Peyer's patch (tissue), 4 donors: ENCODE data around the gene ZNF692. TPM values are rescaled to one million over a fixed set of nuclear protein-coding genes. Genes with fewer than 3 reads are reported as not detected.

Experiments
- DNase-seq, 3 donors: peaks; one replicate each; pipeline ENCODE4 v3.0.0-alpha.2; 2017 to 2019
- H3K27ac ChIP-seq, 4 donors: fragments of 200-600 bp; sonication (generic); one replicate each; pipeline ENCODE4 v1.5.1; 2016 to 2019
- H3K27me3 ChIP-seq, 2 donors: fragments of 200-600 bp; sonication (generic); one replicate each; pipeline ENCODE4 v1.5.1; 2019
- H3K36me3 ChIP-seq, 3 donors: fragments of 200-600 bp; sonication (generic); one replicate each; pipeline ENCODE4 v1.5.1; 2016 to 2019
- H3K4me1 ChIP-seq, 4 donors: fragments of 200-600 bp; sonication (generic); one replicate each; pipeline ENCODE4 v1.5.1; 2016 to 2019
- H3K4me3 ChIP-seq, 4 donors: fragments of 200-600 bp; sonication (generic); 1 replicate in 3 of 4; 2 replicates in 1 of 4; pipeline ENCODE4 v1.5.1; 2016 to 2019; ENCODE audit warnings: mild to moderate bottlenecking in 1 of 4
- H3K9me3 ChIP-seq, 4 donors: fragments of 200-600 bp; sonication (generic); one replicate each; pipeline ENCODE4 v1.5.1; 2016 to 2019; ENCODE audit warnings: mild to moderate bottlenecking in 1 of 4
- POLR2A ChIP-seq, 2 donors: fragments of 450-650 bp; IDR thresholded peaks; one replicate each; pipeline ENCODE4 v1.5.1; 2017; ENCODE audit warnings: antibody characterized with exemption in 2 of 2, mild to moderate bottlenecking in 2 of 2, moderate library complexity in 2 of 2
- total RNA-seq, 4 donors: library from RNA; depleted of rRNA; stranded (reverse); fragments of >200 nt; gene quantifications; one replicate each; pipeline ENCODE4 v1.1.0, GENCODE V29; 2016
- TF ChIP-seq, protein P1 (sequence below), 6 experiments: fragments of 450-650 bp in 4 of 6; fragments of 200-600 bp in 2 of 6; sonication (generic) in 1 of 6; IDR thresholded peaks; one replicate each; pipeline ENCODE4 v1.5.1; 2017 to 2019; ENCODE audit warnings: antibody characterized with exemption in 6 of 6, mild to moderate bottlenecking in 3 of 6, moderate library complexity in 1 of 6

Gene ZNF692
- total RNA-seq, 4 donors from 2014 or later, result 46.2 to 128 (median 104) TPM

DNA sequence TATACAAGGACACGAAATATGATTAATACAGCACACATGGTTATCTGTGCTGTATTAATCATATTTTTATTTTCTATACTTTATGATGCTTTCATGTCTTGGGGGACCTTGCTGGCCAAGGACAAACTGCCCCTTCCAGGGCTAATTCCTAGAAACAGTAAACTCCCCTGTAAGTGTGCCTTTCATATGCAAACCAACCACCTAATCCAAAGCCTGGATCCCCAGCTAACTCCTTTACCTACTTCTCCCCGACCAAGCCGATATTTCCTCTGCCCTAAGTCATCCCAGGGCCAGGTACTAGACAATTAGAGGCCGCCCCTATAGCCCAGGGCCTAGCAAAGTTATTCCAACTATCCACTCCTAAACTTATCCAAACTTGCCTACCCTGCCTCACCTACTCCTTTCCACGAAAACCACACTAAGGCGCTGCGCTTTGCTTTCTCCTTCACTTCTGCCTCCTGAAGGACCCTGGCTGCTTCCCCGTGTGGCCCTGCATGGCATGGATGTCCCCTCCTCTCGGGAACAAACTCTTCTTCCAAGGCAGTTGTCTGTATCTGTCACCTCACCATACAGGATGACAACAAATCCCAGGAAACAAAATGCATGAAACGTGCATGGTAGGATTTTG, 43.4 kb downstream of the ZNF692 start:
- DNase-seq, result peak in 1 of 3 donors; percentile 7
- Histone ChIP-seq H3K27ac (no peak overlapping the region), H3K36me3 (peaks cover 0 to 80% (median 0%) of the 10 kb centered on the region in 3 donors), H3K9me3 (no peaks in the 10 kb centered on the region), H3K4me3 (no peak overlapping the region), H3K4me1 (peaks cover 0 to 12% (median 0%) of the 10 kb centered on the region in 4 donors), H3K27me3 (no peaks in the 10 kb centered on the region)
- TF ChIP-seq, protein P1, sequence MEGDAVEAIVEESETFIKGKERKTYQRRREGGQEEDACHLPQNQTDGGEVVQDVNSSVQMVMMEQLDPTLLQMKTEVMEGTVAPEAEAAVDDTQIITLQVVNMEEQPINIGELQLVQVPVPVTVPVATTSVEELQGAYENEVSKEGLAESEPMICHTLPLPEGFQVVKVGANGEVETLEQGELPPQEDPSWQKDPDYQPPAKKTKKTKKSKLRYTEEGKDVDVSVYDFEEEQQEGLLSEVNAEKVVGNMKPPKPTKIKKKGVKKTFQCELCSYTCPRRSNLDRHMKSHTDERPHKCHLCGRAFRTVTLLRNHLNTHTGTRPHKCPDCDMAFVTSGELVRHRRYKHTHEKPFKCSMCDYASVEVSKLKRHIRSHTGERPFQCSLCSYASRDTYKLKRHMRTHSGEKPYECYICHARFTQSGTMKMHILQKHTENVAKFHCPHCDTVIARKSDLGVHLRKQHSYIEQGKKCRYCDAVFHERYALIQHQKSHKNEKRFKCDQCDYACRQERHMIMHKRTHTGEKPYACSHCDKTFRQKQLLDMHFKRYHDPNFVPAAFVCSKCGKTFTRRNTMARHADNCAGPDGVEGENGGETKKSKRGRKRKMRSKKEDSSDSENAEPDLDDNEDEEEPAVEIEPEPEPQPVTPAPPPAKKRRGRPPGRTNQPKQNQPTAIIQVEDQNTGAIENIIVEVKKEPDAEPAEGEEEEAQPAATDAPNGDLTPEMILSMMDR (IDR thresholded peaks at IDR 0.05), result no peak
- no peak for TF ChIP-seq POLR2A (IDR thresholded peaks at IDR 0.05)

DNA sequence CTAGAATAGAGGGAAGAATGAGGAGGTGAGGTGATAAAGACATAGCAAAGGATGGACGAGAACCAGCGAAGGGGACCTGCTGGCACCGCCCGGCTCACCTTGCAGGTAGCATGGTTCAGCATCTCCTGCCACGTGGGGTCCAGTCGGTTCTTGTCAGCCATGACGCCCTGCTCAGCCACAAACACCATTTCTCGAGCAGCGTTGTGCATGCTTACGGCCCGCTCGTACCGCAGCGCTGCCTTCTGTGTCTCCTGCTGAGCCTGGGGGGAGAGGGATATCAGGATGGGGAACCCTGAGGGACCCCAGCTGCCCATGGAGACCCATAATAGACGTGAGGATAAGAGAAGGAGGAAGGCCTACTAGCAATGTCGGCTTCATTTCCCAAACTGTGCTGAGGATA, 44.5 kb downstream of the ZNF692 start:
- peaks cover 0 to 13% (median 0%) of the 10 kb centered on the region in 4 donors for H3K4me1 ChIP-seq
- H3K36me3 ChIP-seq, result peaks cover 0 to 76% (median 0%) of the 10 kb centered on the region in 3 donors
- TF ChIP-seq, protein P1 (IDR thresholded peaks at IDR 0.05), result no peak
- H3K27me3 ChIP-seq, result no peaks in the 10 kb centered on the region
- H3K9me3 ChIP-seq, result no peaks in the 10 kb centered on the region
- no peak overlapping the region for H3K27ac ChIP-seq
- no peak overlapping the region for H3K4me3 ChIP-seq
- DNase-seq, result peak in 1 of 3 donors; percentile 41

DNA sequence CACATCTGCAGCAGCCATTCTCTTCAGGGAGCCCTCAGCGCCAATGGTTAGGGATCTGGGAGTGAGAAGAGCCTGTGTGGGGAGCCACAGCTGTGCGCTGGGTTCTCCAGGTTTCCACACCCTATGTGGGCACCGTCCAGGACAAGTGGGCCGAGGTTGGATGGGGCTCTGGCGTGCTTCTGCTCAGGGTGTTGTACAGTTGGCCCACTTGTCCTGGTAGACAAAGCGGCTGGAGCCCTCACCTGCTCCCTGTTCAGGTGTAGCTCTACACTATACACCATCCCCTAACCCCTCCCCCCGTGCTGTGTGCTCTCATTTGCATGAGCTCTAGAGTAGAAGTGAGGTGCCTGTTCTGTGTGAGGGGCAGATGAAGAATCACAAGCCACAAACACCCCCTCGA, 45.3 kb downstream of the ZNF692 start:
- no peaks in the 10 kb centered on the region for H3K9me3 ChIP-seq
- TF ChIP-seq POLR2A (IDR thresholded peaks at IDR 0.05), result no peak
- TF ChIP-seq, protein P1 (IDR thresholded peaks at IDR 0.05), result no peak
- H3K36me3 ChIP-seq, result peaks cover 0 to 72% (median 0%) of the 10 kb centered on the region in 3 donors
- no peaks in the 10 kb centered on the region for H3K27me3 ChIP-seq
- peak in 1 of 3 donors; percentile 35 for DNase-seq
- no peak overlapping the region for H3K4me3 ChIP-seq
- H3K4me1 ChIP-seq, result peaks cover 0 to 13% (median 0%) of the 10 kb centered on the region in 4 donors
- H3K27ac ChIP-seq, result no peak overlapping the region

DNA sequence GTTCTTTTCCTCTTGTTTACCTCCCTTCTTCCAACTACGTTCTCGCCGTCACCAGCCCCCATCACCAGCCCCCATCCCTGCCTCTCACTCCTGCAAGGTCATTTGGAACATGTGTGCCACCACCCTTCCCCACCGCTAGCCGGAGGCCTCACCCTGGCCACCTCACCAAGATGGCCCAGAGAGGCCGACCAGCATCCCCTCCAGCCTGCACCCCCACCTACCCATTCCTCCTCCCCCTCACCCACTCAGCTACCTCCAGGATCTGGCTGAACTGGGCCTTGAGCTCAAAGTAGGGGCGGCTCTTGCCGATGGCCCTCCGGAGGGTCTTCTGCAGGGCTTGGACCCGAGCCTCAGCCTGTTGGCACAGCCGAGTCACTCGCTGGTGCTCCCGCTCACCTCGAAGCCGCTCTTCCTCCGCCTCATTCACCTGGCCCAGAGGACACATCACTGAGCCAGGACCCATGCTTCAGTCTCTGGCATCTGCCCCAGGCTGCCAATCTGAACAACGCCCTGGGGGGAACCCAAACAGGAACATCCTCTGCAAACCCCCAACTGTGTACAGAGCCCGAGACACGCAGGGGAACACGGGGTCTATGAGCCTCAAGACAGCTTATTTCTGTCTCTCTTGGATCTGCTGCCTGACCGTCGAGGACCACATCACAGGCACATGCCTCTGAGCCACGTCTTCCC, 46.0 kb downstream of the ZNF692 start:
- H3K27me3 ChIP-seq, result no peaks in the 10 kb centered on the region
- TF ChIP-seq, protein P1 (IDR thresholded peaks at IDR 0.05), result no peak
- TF ChIP-seq POLR2A (IDR thresholded peaks at IDR 0.05), result no peak
- peaks cover 0 to 65% (median 0%) of the 10 kb centered on the region in 3 donors for H3K36me3 ChIP-seq

DNA sequence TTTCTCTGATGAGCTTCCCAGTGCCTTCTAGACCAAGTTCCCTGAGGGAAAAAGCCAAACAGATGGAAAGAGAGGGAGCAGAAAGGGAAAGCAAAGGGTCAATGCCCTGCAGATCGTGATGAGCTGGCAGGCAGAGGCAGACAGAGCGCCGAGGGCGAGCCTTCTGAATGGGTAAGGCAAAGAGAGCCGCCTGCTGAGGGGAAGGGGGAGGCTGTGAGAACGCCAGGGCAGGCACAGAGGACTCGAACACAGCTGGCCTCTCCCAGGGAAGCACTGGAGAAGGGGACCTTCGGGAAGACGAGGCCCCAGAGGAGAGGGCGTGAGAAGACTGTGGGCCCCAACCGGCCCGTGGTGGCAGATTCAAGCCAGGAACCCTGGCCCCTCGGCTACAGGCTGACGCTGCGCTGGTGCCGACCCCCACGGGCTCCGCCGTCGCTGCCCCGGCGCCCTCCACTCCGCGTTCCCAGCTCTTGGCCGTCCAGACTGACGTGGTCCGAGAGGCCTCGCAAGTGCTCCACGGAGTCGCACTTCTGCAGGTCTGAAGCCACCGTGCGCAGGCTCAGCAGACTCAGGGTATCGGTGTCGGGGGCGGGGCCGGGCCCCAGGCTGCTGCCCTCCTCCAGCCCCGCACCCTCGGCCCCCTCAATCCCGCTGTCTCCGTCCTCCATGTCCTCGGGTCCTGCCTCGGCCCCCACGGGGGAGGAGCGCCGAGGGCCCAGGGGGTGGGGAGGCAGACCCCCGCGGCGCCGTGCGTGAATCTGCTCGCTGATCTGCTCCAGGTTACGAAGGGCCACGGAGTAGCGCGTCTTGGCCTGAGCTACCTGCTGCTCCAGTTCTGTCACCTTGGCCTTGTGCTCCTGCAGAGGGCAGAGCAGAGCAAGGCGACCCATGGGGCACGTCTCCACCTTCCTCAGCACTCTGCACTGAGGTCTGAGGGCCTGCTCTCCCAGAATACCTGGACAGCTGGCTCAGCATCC, 47.1 kb downstream of the ZNF692 start:
- H3K27ac ChIP-seq, result no peak overlapping the region
- no peak overlapping the region for H3K4me3 ChIP-seq
- H3K9me3 ChIP-seq, result no peaks in the 10 kb centered on the region
- peak in 1 of 3 donors; percentile 47 for DNase-seq
- no peaks in the 10 kb centered on the region for H3K27me3 ChIP-seq
- TF ChIP-seq POLR2A (IDR thresholded peaks at IDR 0.05), result no peak
- TF ChIP-seq, protein P1 (IDR thresholded peaks at IDR 0.05), result peak in 1 of 6 experiments; percentile 10
- peaks cover 0 to 15% (median 3%) of the 10 kb centered on the region in 4 donors for H3K4me1 ChIP-seq
- H3K36me3 ChIP-seq, result peaks cover 0 to 56% (median 0%) of the 10 kb centered on the region in 3 donors

More for the DNA sequence above, 46.0 kb downstream of the ZNF692 start:
- H3K9me3 ChIP-seq, result no peaks in the 10 kb centered on the region
- H3K4me3 ChIP-seq, result no peak overlapping the region
- no peak overlapping the region for H3K27ac ChIP-seq
- peak in 1 of 3 donors; percentile 32 for DNase-seq
- H3K4me1 ChIP-seq, result peaks cover 0 to 13% (median 0%) of the 10 kb centered on the region in 4 donors
